HG03139 (cell line): ENCODE results near the gene NCOR2.
A peak's percentile ranks its signal among the peaks of the same experiment; 100 is the strongest.

Experiments
- ATAC-seq: cut with Tn5 transposase; IDR thresholded peaks from one replicate; pipeline ENCODE4 v1.9.1; 2021; ENCODE audit not compliant: unreplicated experiment

The NCOR2 gene

DNA sequence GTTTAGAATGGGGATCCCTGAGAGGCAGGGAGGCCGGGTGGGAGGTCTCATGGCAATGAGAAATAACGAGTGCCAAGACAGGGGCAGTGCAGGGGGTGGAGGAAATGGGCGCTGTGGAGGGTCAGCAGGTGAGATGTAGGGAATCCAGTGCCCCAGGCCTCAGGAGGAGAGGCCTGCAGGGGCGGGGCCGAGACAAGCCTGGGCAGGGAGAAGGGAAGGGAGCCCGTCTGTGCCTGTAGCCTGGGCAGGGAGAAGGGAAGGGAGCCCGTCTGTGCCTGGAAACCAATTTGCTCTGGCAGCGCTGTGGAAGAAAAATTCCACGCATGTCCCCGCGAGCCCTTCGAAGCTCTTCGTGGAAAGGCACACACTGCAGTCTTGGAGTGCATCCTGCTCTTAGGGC lies 10.6 kb upstream of the NCOR2 start:
- no peak for ATAC-seq

DNA sequence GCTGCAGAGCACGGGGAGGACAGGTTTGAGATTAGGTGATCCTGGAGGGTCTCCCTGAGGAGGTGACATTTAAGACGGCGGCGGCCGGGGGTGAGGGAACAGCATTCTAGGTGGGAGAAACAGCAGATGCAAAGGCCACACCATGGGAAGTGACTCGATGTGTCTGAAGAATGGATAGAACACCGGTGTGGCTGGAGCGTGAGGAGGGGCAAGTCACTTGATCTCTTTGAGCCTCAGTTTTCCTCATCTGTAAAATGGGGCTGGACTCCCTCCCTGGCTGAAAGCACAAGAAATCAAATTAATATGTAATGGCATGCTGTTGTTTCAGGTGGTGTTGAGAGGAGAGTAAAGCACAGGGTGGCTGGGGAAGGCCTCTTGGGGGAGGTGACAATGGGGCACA lies 10.0 kb upstream of the NCOR2 start:
- ATAC-seq: no peak

DNA sequence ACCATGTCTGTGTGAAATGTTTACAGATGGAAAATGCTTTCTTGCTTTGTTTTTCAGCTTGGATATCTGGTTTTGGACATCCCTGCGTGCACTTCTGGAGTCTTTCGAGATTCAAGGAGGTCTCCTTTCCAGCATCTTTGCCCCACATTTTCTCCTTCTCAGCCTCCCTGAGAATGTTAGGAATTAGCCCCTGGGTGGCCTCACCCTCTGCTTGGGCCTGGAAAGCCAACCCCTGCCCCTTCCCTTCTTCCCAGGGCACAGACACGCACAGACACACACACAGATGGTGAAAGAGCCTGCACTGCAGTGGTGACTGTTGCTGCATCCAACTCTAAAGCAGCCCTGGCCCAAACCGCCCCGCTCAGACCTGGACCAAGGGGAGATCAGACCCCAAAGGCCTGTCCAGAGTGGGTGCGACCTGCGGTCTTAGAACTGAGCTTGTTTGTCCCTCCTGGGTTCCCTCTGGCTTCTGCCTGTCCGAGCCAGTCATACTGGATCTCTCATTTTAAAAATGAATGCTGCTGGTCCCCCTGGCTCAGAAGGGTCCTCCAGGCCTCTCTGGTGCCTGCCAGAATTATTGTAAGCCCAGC lies 8.7 kb upstream of the NCOR2 start:
- ATAC-seq: no peak

DNA sequence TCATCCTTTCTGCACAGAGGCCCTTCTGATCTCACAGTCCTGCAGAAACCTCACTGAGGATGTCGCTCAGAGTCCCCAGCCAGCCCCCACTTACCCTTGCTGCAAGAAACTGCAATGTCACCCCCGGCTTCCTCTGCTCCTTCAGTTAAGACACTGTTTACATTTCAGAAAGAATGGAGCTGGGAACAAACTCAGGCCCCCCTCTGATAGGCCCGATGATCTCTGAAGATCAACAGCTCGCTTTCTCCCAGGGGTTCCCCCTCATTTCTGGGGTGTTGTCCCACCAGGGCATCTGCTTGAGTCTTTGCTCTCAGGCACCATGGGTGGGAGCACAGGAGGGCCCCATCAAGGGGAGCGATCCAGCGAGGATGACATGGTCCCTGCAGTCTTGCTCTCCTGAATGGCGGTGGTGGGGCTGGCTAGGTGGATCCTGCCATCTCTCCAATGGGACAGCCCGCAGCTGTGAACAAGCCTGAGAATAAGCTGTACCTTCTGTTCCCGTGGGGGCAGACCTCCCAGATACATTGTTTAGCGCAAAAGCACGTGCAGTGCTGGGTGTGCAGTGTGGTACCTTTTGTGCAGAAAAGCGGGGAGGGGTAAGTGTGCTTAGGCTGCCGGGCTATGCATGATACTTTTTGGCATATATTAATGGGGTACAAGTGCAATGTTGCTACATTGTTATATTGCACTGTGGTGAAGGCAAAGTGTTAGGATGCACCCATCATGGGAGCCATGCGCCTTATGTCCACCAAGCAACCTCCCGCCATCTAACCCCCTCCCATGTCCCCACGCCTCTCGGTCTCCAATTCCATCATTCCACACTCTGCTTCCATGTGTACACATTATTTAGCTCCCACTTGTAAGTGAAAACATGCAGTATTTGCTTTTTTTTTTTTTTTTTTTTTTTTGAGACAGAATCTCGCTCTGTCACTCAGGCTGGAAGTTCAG lies 6.7 kb upstream of the NCOR2 start:
- no peak for ATAC-seq

DNA sequence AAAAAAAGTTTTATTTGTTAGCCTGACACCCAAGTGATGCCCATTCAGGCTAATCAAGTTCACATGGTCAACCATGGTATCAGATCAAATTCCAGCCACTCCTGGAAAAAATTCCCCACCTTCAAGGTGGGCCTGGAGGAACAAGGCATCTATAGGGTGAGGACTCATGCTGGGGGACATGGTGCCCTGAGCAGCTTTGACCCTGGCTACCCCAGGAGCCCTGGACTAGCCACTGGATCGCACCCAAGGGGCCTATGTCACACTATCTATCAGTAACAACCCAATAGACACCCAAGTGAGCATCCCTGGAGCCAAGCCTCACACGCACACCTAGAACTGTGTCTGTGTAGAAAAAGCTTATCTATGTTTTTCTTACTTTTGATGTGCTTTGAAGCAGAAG lies 4.1 kb upstream of the NCOR2 start:
- no peak for ATAC-seq

DNA sequence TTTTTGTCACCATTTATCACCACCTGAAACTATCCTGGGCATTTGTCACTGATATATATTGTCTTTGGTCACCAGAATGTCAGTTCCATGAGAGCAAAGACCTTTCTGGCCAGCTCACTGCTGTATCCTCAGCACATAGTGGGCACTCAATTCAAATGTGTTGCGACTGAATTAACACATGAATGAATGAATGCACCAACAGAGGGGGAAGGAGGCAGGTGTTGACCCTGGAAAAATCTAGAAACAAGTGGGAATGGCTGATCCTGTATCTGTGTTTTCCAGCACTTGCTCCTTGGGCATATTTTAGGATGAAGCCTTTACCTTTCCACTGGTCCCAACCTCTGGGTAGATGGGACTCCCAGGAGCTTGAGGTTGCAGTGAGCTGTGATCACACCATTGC lies 3.4 kb upstream of the NCOR2 start:
- no peak for ATAC-seq

DNA sequence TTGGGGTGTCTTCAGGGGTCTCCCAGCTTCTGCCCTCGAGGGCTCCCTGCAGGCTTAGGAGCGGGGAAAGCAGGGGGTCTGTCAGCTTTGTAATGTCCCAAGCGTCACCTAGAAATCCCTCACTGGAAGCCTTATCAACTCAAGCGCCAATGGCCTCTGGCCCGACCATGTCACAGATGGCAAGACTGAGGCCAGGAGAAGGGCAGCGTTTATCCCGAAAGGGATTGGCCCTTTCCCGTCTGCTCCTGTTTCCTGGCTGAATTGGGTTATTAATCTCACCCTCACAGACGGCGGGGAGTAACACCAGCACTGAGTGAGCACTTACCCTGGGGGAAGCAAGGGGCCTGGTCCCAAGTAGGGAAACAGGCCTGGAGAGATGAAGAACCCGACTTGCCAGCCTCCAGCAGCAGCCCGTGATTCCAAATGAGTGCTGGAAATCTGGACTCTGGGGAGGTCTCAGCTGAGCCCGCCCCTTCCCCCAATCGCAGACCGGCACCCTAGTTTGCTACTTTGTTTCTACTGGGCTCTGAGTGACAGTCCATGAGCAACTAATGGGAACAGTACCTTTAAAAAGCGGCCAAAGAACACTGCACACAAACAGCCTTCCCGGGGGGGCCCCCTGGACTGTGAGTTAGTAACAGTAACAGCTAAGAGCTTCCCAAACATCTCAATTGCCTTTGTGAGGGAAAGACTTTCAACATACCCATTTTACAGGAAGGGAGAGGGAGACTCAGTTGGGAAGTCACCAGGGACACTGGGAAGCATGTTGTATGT lies 2.1 kb upstream of the NCOR2 start:
- ATAC-seq: no peak

DNA sequence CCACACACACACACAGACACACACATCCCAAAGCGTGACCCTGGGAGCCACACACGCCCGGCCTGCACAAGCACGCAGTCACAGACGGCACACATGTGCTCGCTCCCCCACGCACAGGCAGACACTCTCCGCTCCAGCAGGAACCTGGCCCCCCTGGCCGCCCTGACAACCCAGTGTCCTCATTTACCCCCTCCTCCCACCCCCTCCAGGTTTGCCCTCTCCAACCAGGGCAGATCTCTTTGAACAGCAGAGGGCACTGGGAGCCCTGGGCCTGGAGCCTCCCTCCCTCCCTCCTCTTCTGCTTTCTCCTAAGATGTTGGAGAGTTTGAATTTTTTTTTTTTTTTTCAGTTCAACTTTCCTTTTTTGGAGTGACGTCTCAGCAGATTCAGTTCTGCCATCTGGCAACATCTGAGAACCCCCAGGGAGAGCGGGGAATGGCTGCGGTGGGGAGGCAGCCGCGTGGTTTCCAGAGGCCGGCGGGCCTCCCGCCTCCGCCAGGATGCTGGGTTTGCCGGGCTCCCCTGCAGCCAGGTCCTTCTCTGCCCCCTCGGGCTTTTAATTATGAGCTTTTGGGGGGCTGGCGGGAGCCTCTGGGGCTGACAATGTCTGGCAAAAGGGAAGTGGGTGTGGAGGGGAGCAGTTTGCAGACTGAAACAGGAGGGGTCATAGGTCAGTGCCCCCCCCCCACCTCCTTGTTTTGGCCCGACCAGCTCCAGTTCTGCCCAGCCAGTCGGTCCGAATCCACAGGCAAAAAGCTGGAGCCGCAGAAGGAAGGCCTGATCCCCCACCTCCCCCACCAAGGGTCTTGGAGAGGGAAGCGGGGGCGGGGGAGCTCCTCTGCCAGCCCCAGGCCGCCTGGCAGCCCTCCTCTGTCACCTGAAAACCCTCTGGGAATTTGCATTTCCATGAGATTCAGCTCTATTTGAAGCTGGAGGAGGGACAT lies 1.3 kb upstream of the NCOR2 start:
- no peak for ATAC-seq

DNA sequence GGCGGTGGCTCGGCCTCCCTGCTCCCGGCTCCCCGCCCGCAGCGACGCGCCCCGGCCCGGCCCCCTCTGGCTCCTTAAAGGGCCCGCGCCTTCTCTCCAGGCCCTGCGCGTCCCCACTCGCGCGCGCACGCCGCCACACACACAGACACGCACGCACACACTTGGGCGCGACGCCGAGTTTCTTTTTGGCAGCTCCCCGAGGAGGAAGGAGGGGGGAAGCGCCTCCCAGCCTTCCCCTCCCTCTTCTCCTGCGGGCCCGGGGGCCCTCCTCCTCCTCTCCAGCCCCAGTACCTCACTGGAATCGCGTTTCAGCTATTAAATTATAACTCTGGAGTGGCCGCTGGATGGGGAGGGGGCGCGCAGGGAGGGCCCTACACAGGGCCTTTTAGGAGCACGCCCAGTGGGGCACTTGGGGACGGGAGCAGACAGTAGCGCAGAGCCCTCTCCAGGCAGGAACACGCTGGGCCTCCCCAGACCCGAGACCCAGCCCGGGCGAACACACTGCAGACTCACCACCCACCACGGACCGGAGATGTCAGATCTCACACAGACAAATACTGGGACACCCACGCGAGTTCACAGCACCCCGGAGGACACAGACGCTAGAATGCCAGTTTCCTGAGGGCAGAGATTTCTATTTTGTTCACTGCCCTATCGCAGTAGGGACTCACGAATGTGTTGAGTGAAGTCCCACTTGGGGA lies 411 bp upstream of the NCOR2 start:
- peak; percentile 61 for ATAC-seq

DNA sequence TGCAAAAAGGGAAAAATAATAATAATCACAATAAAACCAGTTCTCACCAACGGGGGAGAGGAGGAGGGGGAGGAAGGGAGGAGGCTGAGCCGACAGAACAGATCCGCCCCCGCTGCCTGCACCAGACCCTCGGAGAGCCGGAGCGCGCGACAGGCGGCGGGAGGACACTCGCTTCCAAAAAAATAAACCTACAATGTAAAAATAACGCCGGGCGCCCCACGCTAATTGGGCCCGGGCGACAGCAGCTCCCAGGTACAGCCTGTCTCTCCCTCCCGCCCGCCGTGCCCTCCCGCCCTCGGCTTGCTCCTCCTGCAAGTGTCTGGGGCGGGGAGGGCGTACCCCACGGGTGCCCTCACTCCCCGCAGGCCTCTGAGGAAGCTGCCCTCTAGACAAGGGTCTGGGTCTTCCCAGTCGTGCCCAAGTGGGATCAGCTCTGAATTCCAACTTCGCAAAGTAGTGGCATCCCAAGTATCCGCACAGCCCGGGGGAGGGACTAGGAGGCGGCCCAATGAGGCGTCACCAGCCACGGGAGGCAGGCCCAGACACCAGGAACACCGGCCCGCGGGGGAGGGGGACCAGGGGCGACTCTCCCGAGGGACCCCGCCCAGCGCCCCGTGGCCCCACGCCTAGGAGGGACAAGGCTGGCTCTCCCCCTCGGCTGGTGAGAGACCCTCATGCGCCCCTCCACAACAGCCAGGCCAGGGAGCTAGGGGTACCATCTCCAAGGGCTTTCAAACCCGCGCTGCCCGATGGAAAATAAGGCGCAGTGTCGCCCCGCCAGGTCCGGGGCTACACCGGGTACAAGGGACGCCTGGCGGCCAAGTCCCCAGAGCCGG lies 1.0 kb downstream of the NCOR2 start:
- peak; percentile 35 for ATAC-seq

DNA sequence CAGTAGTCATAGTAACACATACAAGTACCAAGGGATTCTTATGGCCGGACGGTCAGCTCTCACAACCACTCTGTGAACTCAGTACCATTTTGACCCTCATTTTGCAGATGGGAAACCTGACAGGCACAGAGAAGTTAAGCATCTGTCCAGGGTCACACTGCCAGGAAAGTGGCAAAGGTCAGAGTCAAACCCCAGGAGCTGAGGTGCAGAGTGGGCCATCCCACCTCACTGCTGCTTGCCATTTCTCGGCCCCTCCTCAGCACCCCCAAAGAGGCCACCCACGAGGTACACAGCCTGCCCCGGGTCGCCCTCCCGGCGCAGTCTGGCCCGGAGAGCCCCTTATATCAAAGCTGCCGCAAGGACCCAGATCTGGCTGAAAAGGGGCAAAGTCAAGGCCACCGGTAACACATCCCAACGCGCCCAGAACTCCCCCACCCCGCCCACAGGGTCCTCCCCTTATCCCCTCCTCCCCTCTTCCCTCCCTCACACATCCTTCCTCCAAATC lies 1.7 kb downstream of the NCOR2 start:
- no peak for ATAC-seq

DNA sequence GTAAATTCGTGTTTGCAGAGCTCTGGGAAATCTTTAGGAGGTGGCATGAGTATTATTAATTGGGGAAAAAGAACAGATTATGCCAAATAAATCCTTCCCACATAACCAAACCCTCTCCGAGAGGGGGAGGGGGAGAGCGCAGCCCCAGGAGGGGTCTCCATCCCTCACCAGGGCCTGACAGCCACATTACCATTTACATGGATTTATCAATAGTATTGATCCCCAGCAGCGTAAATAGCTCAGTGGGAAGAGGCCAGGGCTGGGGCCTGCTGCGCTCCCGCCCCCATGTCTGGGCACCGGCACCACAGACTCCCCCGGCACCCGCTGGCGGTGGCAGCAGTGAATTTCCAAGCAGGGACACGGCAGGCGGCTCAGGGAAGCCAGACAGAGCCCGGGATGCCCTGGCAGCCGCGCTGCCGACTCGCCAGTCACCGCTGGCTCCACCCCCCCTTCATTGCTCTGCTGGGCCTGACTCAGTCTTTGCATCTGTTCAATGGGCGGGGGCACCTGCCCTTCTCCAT lies 2.4 kb downstream of the NCOR2 start:
- no peak for ATAC-seq

DNA sequence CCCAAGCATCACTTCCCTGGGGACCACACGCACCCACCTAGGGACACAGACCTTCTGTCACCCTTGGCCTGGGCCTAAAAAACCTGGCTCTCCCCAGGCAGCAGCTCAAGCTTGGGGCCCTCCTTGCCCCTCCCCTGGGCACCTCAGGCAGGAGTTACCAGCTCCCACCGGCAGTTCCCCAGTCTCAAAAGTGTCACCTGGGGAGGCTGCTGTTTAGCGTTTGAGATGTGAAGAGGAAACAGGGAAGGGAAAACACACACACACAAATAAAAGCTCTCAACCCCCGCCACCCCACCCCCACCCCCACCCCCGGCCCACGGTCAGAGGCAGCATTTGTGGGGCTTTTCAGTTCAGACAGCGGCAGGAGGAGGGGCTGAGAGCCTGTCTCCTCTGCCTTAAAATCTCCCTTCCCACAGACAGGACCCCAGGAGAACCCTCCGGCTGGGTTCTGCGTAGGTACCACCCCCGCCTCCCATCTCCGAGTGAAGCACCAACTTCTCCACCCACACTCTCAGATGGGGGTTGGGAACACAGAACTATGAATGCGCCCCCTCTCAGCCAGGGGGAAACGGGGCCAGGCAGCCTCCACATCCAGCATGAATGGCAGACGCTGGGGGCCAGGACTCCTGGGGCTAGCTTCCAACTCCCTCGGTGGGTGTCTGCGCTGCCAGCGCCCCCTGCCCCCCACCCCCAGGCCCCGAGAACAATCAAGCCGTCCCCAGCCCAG lies 3.0 kb downstream of the NCOR2 start:
- no peak for ATAC-seq

DNA sequence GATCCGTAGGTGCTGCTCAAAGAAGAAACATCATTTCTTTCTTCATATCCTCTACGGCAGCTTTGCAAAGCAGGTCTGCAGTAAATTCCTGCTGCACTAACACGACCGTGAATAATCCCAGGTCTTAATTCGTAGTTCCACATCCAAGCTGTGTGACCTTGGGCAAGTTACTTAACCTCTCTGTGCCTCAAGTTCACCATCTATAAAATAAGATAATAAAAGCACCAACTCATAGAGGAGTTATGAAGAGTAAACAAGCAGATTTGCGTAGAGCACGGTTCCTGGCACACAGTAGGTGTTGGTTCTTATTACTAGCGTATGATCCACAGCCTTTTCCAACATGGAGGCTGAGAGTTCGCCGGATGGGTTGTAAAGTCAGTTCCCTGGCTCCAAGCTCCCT lies 3.6 kb downstream of the NCOR2 start:
- ATAC-seq: no peak

DNA sequence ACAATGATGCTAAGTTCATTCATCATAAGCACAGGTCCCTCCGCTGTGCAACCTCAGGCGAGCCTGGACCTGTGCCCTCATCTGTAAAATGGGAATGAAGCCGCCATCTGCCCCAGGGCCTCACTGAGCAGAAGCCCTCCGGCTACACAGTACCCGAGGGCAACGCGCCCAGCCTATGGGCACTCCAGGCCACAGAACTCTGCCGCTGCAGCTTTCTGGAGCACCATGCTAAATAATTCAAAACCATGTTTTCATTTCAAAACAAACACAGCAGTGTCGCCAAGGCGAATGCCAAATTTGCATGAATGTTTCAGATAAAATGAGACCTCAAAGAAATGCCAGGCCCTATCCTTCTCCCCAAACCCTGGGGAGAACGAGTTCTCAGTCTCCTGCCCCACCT lies 4.0 kb downstream of the NCOR2 start:
- no peak for ATAC-seq

DNA sequence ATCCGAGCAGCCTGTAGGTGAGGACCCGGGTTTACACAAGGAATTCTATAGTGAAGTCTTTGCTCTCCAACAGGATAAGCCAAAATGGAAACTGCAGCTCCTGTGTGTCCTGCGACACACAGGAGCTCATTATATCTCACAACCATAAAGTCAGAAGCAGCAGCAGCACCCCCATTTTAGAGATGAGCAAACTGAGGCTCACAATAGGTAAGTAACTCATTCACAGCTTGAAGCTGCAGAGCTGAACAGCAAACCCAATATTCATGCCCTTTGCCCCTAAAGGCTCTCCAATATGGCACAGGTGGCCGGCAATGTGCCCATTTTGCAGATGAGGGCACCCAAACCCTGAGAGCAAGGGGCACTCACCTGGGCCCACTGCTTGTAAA lies 4.6 kb downstream of the NCOR2 start:
- ATAC-seq: no peak

DNA sequence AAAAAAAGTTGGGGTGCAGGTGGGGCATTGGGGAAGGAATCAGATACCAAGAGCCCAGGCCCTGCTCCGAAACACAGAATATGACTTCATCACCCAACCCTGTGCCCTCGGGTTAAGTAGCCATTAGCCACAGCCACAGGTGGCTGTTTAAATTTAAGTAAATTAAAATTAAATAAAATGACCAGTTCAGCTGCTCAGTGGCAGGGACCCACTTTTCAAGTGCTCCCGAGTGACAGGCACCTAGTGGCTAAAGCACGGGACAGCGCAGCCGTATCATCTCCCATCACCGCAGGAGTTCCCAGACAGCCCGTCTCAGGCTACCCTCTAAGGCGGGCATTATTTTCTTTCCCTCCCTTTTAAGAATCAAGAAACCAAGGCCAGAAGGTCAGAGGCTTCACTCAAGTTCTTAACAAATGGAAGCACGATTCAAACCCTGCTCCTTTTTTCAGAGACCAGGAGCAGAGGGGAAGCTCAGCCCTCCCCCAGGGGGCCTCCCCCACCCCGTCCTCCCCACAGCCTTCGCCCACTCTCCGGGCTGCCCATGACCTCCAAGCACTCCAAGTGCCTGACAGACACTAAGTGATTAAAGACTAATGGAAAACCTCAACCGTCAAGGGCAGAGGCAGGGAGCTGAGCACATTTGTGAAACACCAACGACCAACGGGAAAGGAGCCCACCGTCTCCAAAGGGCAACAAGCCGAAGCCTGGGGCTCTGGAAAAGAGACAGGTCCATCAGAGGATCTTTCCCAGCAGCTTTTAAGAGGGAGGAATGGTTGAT lies 5.2 kb downstream of the NCOR2 start:
- ATAC-seq: no peak
